CD4-positive, alpha-beta T cell treated with Interleukin-4 for 1 hour (primary cell): Measurements from ENCODE around the gene FAM118B.

Experiments used
- DNase-seq, 2 donors: peaks; one replicate each; pipeline ENCODE4 v3.0.0-alpha.2; 2020 to 2022

Gene FAM118B

GRCh38 chr11:126211236-126212088 lies at the start of gene FAM118B, which contains the start of gene RPUSD4:
Gene FAM118B (plus strand): TSS chr11:126211782. CDS start chr11:126235002, 23,220 bp downstream.
Gene RPUSD4 (minus strand): TSS chr11:126211650. CDS start chr11:126211638, 12 bp downstream.
- DNase-seq = peak; percentile 97 to 98

GRCh38 chr11:126162306-126163030 lies 49.1 kb upstream of the FAM118B start:
- DNase-seq = no peak

- no peak for DNase-seq
These were observed 48.4 kb upstream of the FAM118B start for GRCh38 chr11:126163074-126163700.

- no peak for DNase-seq
These were observed 47.8 kb upstream of the FAM118B start for GRCh38 chr11:126163779-126164178.

- no peak for DNase-seq
These were observed 46.8 kb upstream of the FAM118B start for GRCh38 chr11:126164781-126165180.

GRCh38 chr11:126165311-126165720 lies 46.3 kb upstream of the FAM118B start:
- no peak for DNase-seq

- DNase-seq = no peak
These were observed 45.8 kb upstream of the FAM118B start for GRCh38 chr11:126165757-126166156.

- DNase-seq = no peak
These were observed 45.2 kb upstream of the FAM118B start for GRCh38 chr11:126166413-126166812.

GRCh38 chr11:126167488-126167887 lies 44.1 kb upstream of the FAM118B start:
- DNase-seq = no peak

GRCh38 chr11:126169291-126169690 lies 42.3 kb upstream of the FAM118B start:
- DNase-seq = no peak

- no peak for DNase-seq
These were observed 39.0 kb upstream of the FAM118B start for GRCh38 chr11:126172596-126173038.

GRCh38 chr11:126173257-126173656 lies 38.3 kb upstream of the FAM118B start:
- DNase-seq = no peak

GRCh38 chr11:126174816-126175215 lies 36.8 kb upstream of the FAM118B start:
- no peak for DNase-seq

- DNase-seq = no peak
These were observed 36.2 kb upstream of the FAM118B start for GRCh38 chr11:126175393-126175792.

GRCh38 chr11:126176853-126177470 lies 34.6 kb upstream of the FAM118B start:
- no peak for DNase-seq

- DNase-seq = no peak
These were observed 29.4 kb upstream of the FAM118B start for GRCh38 chr11:126181939-126182730.

GRCh38 chr11:126182787-126183445 lies 28.7 kb upstream of the FAM118B start:
- no peak for DNase-seq

- DNase-seq = no peak
These were observed 26.1 kb upstream of the FAM118B start for GRCh38 chr11:126185259-126186024.

GRCh38 chr11:126186025-126186698 lies 25.4 kb upstream of the FAM118B start:
- DNase-seq = no peak
